GM23338 (cell line): Measurements from ENCODE around the gene FYB2.
A peak's percentile ranks its signal among the peaks of the same experiment; 100 is the strongest.

ENCODE experiments used
- CREB1 ChIP-seq: fragments of 250-450 bp; sonication (Bioruptor Pico); IDR thresholded peaks from 2 replicates; pipeline ENCODE4 v1.5.0; 2020; ENCODE audit warnings: low read depth, mild to moderate bottlenecking, moderate library complexity
- CTCF ChIP-seq, 2 experiments: fragments of 200-600 bp in 1 of 2; sonication (generic) in 1 of 2; conservative IDR thresholded peaks; 2 replicates each; pipeline versions ENCODE4 v1.5.1 to v1.6.1; 2016 to 2017; ENCODE audit warnings: antibody characterized with exemption in 2 of 2, low read depth in 2 of 2, mild to moderate bottlenecking in 2 of 2, moderate library complexity in 1 of 2
- ETS1 ChIP-seq: IDR thresholded peaks from 2 replicates; pipeline ENCODE4 v1.6.1; 2016; ENCODE audit warnings: antibody characterized with exemption
- EZH2 ChIP-seq: fragments of 200-600 bp; sonication (generic); IDR thresholded peaks from one replicate; pipeline ENCODE4 v1.8.0; 2017; ENCODE audit warnings: antibody characterized with exemption, mild to moderate bottlenecking, low read depth; ENCODE audit not compliant: unreplicated experiment
- EZH2phosphoT487 ChIP-seq: fragments of 200-600 bp; sonication (generic); IDR thresholded peaks from one replicate; pipeline ENCODE4 v1.8.1; 2018; ENCODE audit warnings: antibody characterized with exemption; ENCODE audit not compliant: unreplicated experiment
- NANOG ChIP-seq: IDR thresholded peaks from 2 replicates; pipeline ENCODE4 v1.6.1; 2016; ENCODE audit warnings: antibody characterized with exemption, borderline replicate concordance
- POLR2AphosphoS5 ChIP-seq: IDR thresholded peaks from 2 replicates; pipeline ENCODE4 v1.6.1; 2016; ENCODE audit warnings: antibody characterized with exemption, low read depth
- STAT1 ChIP-seq: IDR thresholded peaks from one replicate; pipeline ENCODE4 v1.6.1; 2016; ENCODE audit warnings: antibody characterized with exemption; ENCODE audit not compliant: unreplicated experiment
- ZNF331 ChIP-seq: fragments of 250-450 bp; sonication (Bioruptor Pico); IDR thresholded peaks from 2 replicates; pipeline ENCODE4 v1.5.0; 2020; ENCODE audit warnings: low read depth, mild to moderate bottlenecking, moderate library complexity

GRCh38 chr1:56780826-56781225 lies 38.4 kb downstream of the FYB2 start:
- TF ChIP-seq CTCF (conservative IDR thresholded peaks at IDR 0.05; ENCODE audit: low read depth in 2 of 2), result peak; percentile 33 to 39; a peak in 3 of 4 replicates
- no peak for TF ChIP-seq STAT1
- TF ChIP-seq POLR2AphosphoS5, result no peak
- no peak for TF ChIP-seq EZH2
- no peak for TF ChIP-seq CREB1
- TF ChIP-seq EZH2phosphoT487, result no peak
- TF ChIP-seq ETS1, result no peak
- no peak for TF ChIP-seq ZNF331
- TF ChIP-seq NANOG, result no peak
